ENCODE measurements around the gene NR3C2.
"Not testable (repeated sequence)": the region's sequence is repeated elsewhere in the genome, so short reads cannot be mapped to it uniquely, and the experiment has no call there.

NR3C2 gene

GRCh38 chr4:148364525-148364924, 77.7 kb downstream of the NR3C2 start:
- no peak for DNase-seq

- DNase-seq = no peak
Measured at GRCh38 chr4:148359769-148360168, 82.4 kb downstream of the NR3C2 start.

GRCh38 chr4:148355442-148356123, 86.6 kb downstream of the NR3C2 start:
- no peak for DNase-seq

GRCh38 chr4:148354186-148354585, 88.0 kb downstream of the NR3C2 start:
- no peak for DNase-seq

GRCh38 chr4:148353571-148353970, 88.6 kb downstream of the NR3C2 start:
- DNase-seq = no peak

GRCh38 chr4:148349153-148349552, 93.1 kb downstream of the NR3C2 start:
- DNase-seq = no peak

GRCh38 chr4:148346657-148347056, 95.6 kb downstream of the NR3C2 start:
- DNase-seq = no peak

- DNase-seq = no peak
Measured at GRCh38 chr4:148345509-148345908, 96.7 kb downstream of the NR3C2 start.

- no peak for DNase-seq
Measured at GRCh38 chr4:148344941-148345340, 97.3 kb downstream of the NR3C2 start.

GRCh38 chr4:148344352-148344751, 97.9 kb downstream of the NR3C2 start:
- no peak for DNase-seq

- no peak for DNase-seq
Measured at GRCh38 chr4:148341980-148342800, 100.0 kb downstream of the NR3C2 start.

- no peak for DNase-seq
Measured at GRCh38 chr4:148335133-148335532, 107.1 kb downstream of the NR3C2 start.

GRCh38 chr4:148333265-148333664, 108.9 kb downstream of the NR3C2 start:
- DNase-seq = no peak

GRCh38 chr4:148332486-148332885, 109.7 kb downstream of the NR3C2 start:
- DNase-seq = no peak

GRCh38 chr4:148330724-148331123, 111.5 kb downstream of the NR3C2 start:
- no peak for DNase-seq

GRCh38 chr4:148330161-148330560, 112.1 kb downstream of the NR3C2 start:
- DNase-seq = no peak

- no peak for DNase-seq
Measured at GRCh38 chr4:148329751-148330150, 112.5 kb downstream of the NR3C2 start.

GRCh38 chr4:148327683-148328082, 114.5 kb downstream of the NR3C2 start:
- no peak for DNase-seq

GRCh38 chr4:148323316-148323715, 118.9 kb downstream of the NR3C2 start:
- not testable (repeated sequence) for DNase-seq

- no peak for DNase-seq
Measured at GRCh38 chr4:148315049-148315448, 127.2 kb downstream of the NR3C2 start.

- DNase-seq = no peak
Measured at GRCh38 chr4:148312956-148313490, 129.2 kb downstream of the NR3C2 start.

GRCh38 chr4:148311526-148311925, 130.7 kb downstream of the NR3C2 start:
- no peak for DNase-seq

GRCh38 chr4:148310756-148311155, 131.5 kb downstream of the NR3C2 start:
- no peak for DNase-seq

GRCh38 chr4:148305751-148306150, 136.5 kb downstream of the NR3C2 start:
- DNase-seq = no peak

All from AML-193 (cell line).